Left renal cortex interstitium (tissue), 4 donors: Measurements from ENCODE around the gene TMEM154. TPM values are rescaled to one million over a fixed set of nuclear protein-coding genes. Genes with fewer than 3 reads are reported as not detected.

ENCODE experiments used
- DNase-seq, 4 donors: peaks; one replicate each; pipeline ENCODE4 v3.0.0-alpha.2; 2013; ENCODE audit warnings: low read depth in 4 of 4, low spot score in 2 of 4, missing footprints in 1 of 4
- polyA plus RNA-seq, 4 donors: library from polyadenylated mRNA; unstranded; fragments of 120-200 nt; gene quantifications; one replicate each; pipeline ENCODE4 v1.2.1, GENCODE V29; 2013; ENCODE audit not compliant: insufficient read length in 4 of 4

TMEM154 gene
- polyA plus RNA-seq, 4 donors, result 0.62 to 1.7 (median 1.3) TPM

DNA sequence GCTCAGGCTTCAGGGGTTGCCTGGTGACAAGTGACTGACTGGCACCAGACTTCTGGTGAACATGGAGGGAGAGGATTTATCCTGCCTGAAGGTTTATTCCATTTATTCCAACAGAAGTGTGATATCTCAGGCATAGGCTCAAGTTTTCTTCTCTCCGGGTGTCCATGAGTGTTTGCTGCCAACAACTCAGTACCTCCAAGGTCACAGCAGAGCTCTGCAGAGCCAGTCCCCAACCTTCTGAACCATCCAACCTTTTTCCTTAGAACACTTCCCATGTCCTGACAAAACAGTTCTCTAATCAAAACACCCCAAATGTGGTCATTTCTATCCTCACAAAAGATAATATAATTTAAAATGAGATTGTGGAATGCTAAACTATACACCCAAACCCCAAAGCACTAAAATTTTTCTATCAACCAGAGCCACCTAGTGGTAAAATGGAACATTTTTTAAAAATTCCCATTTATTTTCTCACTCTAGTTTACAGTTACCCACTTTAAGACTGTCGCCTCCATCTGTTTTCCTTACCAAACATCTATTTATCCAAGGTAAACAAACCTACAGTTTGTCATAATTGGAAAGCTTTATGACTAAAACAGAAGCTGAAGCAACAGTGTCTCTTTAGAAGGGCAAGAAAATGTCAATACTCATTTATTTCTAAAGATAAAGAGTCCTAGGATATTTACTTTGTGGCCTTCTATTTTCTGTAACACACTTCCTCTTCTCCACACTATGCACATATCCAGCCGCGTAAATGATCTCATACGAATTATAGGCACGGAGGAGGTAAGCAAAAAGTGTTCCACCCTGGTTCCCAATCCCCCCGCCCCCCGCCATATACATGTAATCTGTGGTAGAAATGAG, 39.5 kb downstream of the TMEM154 start:
- peak in 1 of 4 donors; percentile 32 for DNase-seq

- no peak for DNase-seq
Measured at GRCh38 chr4:152635851-152636250, 43.9 kb downstream of the TMEM154 start.

GRCh38 chr4:152634110-152634760, 45.6 kb downstream of the TMEM154 start:
- DNase-seq, result no peak

DNA sequence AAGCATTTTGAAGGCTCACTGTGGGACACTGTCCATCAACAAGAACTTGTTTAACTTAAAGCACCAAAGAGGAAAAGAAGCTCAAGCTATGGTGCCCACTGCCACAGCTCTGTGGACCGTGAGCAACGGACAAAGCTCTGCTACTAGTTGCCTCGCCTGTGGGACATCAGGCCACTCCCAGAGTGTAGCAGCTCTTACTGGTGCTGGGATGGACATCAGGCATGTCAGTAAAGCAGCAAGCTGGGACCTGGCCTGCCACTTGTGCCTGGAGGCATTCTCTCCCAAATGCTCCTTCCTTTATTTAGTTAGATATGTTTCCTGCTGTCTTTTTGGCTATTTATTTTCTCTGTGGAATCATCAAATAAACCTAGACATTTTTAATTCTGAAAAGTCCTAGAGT, 46.7 kb downstream of the TMEM154 start:
- DNase-seq, result no peak

DNA sequence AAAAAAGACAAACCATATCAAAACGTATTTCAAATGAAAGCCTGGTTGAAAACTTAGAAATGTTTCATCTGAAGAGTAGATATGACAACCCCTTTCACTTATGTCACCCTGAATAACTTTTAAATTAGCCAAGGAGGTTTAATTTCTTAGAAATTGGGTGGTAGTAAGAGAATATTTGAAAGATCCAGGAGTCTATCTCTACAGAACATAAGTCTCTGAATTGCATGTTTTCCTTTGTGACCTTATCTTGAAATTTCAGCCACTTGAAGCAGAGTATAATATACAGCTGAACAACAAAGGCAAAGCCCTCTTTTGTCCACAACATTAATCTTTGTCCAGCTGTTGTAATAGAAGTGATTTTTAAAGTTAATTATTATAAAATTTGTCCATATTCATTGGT, 49.5 kb downstream of the TMEM154 start:
- DNase-seq, result no peak

GRCh38 chr4:152629908-152630307, 49.9 kb downstream of the TMEM154 start:
- DNase-seq, result no peak

- DNase-seq, result no peak
Measured at GRCh38 chr4:152628128-152628527, 51.7 kb downstream of the TMEM154 start.

GRCh38 chr4:152626790-152627189, 53.0 kb downstream of the TMEM154 start:
- DNase-seq, result no peak

- no peak for DNase-seq
Measured at GRCh38 chr4:152620915-152621314, 58.9 kb downstream of the TMEM154 start.

GRCh38 chr4:152620218-152620617, 59.6 kb downstream of the TMEM154 start:
- DNase-seq, result no peak

DNA sequence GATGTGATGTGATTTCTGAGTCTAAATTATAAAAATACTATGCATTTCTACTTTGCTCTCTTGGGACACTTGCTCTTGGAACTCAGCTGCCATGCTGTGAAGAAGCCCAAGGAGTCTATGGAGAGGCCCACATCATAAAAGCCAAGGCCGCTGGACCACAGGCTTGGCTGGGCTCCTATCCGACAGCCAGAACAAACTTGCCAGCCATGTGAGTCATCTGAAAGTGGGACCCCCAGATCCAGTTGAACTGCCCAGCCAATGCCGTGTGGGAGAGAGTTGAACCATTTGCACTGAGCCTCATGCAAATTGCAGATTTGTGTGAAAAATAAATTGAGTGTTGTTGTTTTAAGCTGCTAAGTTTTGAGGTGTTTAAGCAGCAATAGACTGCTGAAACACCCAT, 60.2 kb downstream of the TMEM154 start:
- DNase-seq, result no peak

DNA sequence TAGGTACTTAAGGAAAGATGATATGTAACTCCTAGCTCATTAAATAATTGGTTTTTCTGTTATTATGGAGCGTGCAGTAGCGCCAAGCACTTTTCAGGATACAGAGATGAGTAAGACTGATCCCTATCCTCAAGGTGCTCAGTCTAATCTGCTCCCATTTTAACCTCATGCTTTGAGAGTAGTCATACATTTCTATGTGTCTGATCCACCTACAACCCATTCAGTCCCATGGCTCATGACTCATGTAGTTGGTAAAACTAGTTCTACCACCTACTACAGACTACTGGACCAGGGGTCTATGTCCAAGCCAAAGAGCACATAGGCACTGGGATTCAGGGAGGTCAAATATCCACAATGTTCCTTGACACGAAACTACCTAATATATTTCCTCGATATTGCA, 60.8 kb downstream of the TMEM154 start:
- DNase-seq, result no peak

- DNase-seq, result no peak
Measured at GRCh38 chr4:152616804-152617203, 63.0 kb downstream of the TMEM154 start.

DNA sequence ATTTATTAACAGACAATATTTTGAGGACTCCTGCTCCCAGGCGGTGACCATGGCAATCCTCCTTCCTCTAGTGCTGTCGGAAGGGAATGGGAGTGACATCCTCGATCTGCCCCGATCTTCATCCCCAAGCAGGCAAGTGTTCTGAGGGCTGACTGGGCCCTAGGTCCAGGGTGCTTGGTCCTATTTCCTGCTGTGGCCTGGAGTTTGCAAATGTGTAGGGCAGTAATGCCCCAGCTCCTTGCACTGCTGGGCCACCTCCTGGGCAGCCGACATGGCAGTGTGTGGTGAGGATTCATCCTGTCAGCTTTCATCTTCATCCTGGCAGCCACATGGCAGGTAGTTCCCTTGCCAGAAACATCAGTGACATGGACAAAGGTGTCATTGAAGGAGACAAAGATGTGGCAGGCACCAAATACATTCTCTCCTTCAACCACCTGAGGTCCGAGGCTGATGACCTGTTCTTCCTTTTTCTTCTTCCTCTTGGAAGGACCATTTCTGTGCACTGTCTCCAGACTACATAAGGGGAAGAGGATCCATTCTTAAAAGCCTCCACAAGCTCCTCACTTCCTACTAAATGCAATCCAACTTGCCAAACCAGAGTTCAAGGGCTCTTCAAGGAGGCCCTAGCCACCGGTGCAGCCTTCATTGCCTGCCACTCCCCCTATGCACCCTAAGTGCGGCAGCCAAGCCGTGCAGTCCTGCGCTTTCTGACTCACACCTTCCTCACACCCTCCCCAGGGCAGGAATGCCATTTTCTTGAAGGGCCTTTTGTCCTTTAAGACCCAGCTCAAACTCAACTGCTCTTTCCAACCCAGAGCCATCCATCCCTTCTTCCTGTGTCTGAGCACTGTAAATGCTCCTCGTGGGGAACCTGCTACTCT, 65.7 kb downstream of the TMEM154 start:
- no peak for DNase-seq

- no peak for DNase-seq
Measured at GRCh38 chr4:152613351-152613750, 66.4 kb downstream of the TMEM154 start.

DNA sequence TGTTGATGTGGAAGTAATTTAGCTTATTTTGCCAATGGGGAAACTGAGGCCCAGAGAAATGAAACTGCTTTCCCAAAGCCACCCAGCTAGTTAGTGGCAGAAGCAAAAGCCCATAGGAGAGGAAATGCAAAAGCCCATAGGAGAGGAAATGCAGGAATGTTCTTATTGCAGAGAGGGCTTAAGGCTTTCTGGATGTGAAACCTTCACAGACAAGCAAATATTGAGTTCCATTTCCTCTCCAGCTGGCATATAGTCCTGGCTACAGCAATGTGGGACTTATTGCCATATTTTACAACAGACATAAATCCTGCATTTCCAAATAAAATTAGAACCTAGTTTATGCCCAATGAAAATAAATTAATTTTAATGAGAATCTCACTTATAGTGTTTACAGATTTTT, 69.7 kb downstream of the TMEM154 start:
- no peak for DNase-seq

GRCh38 chr4:152609481-152609880, 70.3 kb downstream of the TMEM154 start:
- DNase-seq, result no peak

DNA sequence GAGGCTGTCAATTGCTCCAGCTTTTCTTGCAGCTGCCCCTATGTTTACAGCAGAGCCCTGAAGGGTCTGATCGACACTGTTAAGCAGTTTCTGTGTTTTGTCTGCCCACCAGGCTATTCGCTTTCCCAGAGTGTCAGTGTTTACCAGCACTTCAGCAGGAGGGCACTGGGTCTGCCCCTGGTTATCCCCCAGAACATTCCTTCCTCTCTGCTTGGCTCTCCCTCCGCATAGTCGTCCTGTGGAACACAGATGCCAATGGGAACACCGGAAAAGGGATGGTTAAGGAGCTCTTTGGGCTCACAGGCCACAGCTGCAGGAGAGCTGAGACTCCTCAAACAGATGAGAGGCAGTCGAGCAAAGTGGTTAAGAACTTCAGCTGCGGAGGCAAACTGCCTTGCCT, 72.6 kb downstream of the TMEM154 start:
- DNase-seq, result no peak

- no peak for DNase-seq
Measured at GRCh38 chr4:152606753-152607152, 73.0 kb downstream of the TMEM154 start.

- DNase-seq, result no peak
Measured at GRCh38 chr4:152605641-152606335, 74.0 kb downstream of the TMEM154 start.

DNA sequence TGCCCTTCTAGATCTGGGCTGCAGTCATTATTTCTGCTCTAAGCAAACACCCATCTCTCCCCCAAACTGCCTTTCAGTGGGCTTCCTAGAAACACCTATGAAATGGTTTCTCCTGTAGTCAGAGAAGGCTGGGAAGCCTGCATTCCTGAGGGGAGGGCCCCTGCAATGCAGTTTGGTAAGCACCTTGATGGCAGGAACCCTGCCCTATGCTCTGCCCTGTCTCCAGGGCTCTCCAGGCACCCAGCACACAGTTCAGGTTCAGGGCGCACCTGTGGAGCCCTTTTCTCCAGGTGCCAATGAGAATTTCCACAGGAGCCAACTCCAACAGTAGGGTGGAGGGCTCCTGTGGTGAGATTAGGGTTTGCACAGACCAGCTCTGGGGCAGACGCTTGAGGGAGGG, 74.8 kb downstream of the TMEM154 start:
- no peak for DNase-seq
